Endothelial cell of umbilical vein (primary cell): Measurements from ENCODE around the gene KIAA0232. TPM values are rescaled to one million over a fixed set of nuclear protein-coding genes. Genes with fewer than 3 reads are reported as not detected.

Source experiments
- BruUV-seq: library from RNA; stranded (reverse); fragments of 400-500 nt; replicated peaks from 2 replicates; lab custom pipeline; 2021; lab: Mats Ljungman, UMichigan
- CTCF ChIA-PET: fragments of 300-600, 350-600 bp; sonication (Branson Sonifier 250); formaldehyde crosslinking; loops from one replicate; lab custom pipeline; 2021; ENCODE audit warnings: antibody characterized with exemption, inconsistent platforms; lab: Charles Lee
- POLR2A ChIA-PET: fragments of 300-600, 350-600 bp; sonication (Branson Sonifier 250); formaldehyde crosslinking; loops from one replicate; lab custom pipeline; 2021; ENCODE audit warnings: antibody characterized with exemption, inconsistent platforms; lab: Charles Lee
- DNase-seq: peaks from one replicate; pipeline ENCODE4 v3.0.0-alpha.2; 2011; ENCODE audit warnings: low read depth, low spot score
- FAIRE-seq: peaks from 2 replicates; lab custom pipeline; 2011; peaks lifted over from hg19 to GRCh38; lab: Jason Lieb, UNC
- H2AFZ ChIP-seq: 2 replicates; pipeline ENCODE4 v1.6.0; 2012; ENCODE audit warnings: low read depth, low read length, control low read depth, inconsistent platforms
- H3K27ac ChIP-seq: 2 replicates; pipeline ENCODE4 v1.5.1; 2011; ENCODE audit warnings: low read depth, mild to moderate bottlenecking, control low read depth, low read length, moderate library complexity; ENCODE audit not compliant: insufficient read depth
- H3K27me3 ChIP-seq, 2 experiments: 2 replicates each; pipeline versions ENCODE4 v1.6.0 to v1.6.1; 2011; ENCODE audit warnings: low read length in 2 of 2, mixed read lengths in 1 of 2; ENCODE audit not compliant: control insufficient read depth in 2 of 2, insufficient read depth in 2 of 2
- H3K36me3 ChIP-seq, 2 experiments: 2 replicates in 1 of 2; 3 replicates in 1 of 2; pipeline ENCODE4 v1.5.1; 2011; ENCODE audit warnings: low read length in 2 of 2, mild to moderate bottlenecking in 1 of 2, moderate library complexity in 1 of 2; ENCODE audit not compliant: control insufficient read depth in 2 of 2, insufficient read depth in 2 of 2; ENCODE audit errors: extremely low read depth in 1 of 2
- H3K4me1 ChIP-seq: 3 replicates; pipeline ENCODE4 v1.5.1; 2011; ENCODE audit warnings: mild to moderate bottlenecking, low read length; ENCODE audit not compliant: control insufficient read depth, insufficient read depth; ENCODE audit errors: extremely low read depth
- H3K4me2 ChIP-seq: 2 replicates; pipeline ENCODE4 v1.6.1; 2011; ENCODE audit warnings: low read length, control low read depth, mixed read lengths; ENCODE audit not compliant: insufficient read depth
- H3K4me3 ChIP-seq, 3 experiments: fragments of 200-600 bp in 1 of 3; sonication (generic), shearing (Covaris generic) in 1 of 3; replicated peaks in 1 of 3; 2 replicates each; pipeline ENCODE4 v1.5.1; 2011 to 2016; ENCODE audit warnings: control low read depth in 3 of 3, low read length in 3 of 3, mild to moderate bottlenecking in 2 of 3, inconsistent platforms in 1 of 3, low read depth in 1 of 3, moderate library complexity in 1 of 3; ENCODE audit not compliant: insufficient read depth in 1 of 3
- H3K79me2 ChIP-seq: 2 replicates; pipeline ENCODE4 v1.6.0; 2012; ENCODE audit warnings: low read length, inconsistent platforms; ENCODE audit not compliant: control insufficient read depth, insufficient read depth
- H3K9ac ChIP-seq: replicated peaks from 2 replicates; pipeline ENCODE3; 2011; ENCODE audit warnings: low read length, control low read depth; ENCODE audit not compliant: insufficient read depth; ENCODE audit errors: extremely low read depth
- H3K9me1 ChIP-seq: replicated peaks from 3 replicates; pipeline ENCODE4 v1.6.0; 2011; ENCODE audit warnings: mild to moderate bottlenecking, low read length; ENCODE audit not compliant: control insufficient read depth, insufficient read depth; ENCODE audit errors: extremely low read depth
- H3K9me3 ChIP-seq: replicated peaks from 2 replicates; pipeline ENCODE4 v1.5.1; 2012; ENCODE audit warnings: low read length, inconsistent platforms; ENCODE audit not compliant: control insufficient read depth, insufficient read depth
- H4K20me1 ChIP-seq: replicated peaks from 2 replicates; pipeline ENCODE3; 2011; ENCODE audit warnings: mild to moderate bottlenecking, low read length; ENCODE audit not compliant: control insufficient read depth, insufficient read depth; ENCODE audit errors: extremely low read depth
- EZH2 ChIP-seq: IDR thresholded peaks from 2 replicates; pipeline ENCODE4 v1.6.1; 2012; ENCODE audit warnings: borderline replicate concordance, low read depth, mild to moderate bottlenecking, moderate library complexity, low read length, inconsistent platforms; ENCODE audit not compliant: severe bottlenecking
- FOS ChIP-seq: IDR thresholded peaks from 2 replicates; pipeline ENCODE4 v1.6.1; 2011; ENCODE audit warnings: mild to moderate bottlenecking, low read length, moderate library complexity, borderline replicate concordance; ENCODE audit not compliant: insufficient read depth
- GATA2 ChIP-seq: IDR thresholded peaks from 2 replicates; pipeline ENCODE4 v1.7.0; 2011; ENCODE audit warnings: low read depth, mild to moderate bottlenecking, moderate library complexity, mixed read lengths, low read length; ENCODE audit not compliant: insufficient read length, insufficient read depth
- JUN ChIP-seq: IDR thresholded peaks from 2 replicates; pipeline ENCODE4 v1.6.1; 2011; ENCODE audit warnings: borderline replicate concordance, low read depth; ENCODE audit not compliant: insufficient read length, insufficient read depth
- MYC ChIP-seq: IDR thresholded peaks from one replicate; pipeline ENCODE4 v1.6.1; 2011; ENCODE audit warnings: mild to moderate bottlenecking, low read depth, low read length
- POLR2A ChIP-seq: IDR thresholded peaks from 2 replicates; pipeline ENCODE4 v1.6.1; 2012; ENCODE audit warnings: low read depth, mild to moderate bottlenecking, control low read depth, low read length
- POLR2AphosphoS5 ChIP-seq: IDR thresholded peaks from 2 replicates; pipeline ENCODE4 v1.6.1; 2012; ENCODE audit warnings: low read depth, mild to moderate bottlenecking, control low read depth, low read length, moderate library complexity; ENCODE audit not compliant: insufficient read depth
- dilution Hi-C: fragments of 300-500 bp; cut with MboI; formaldehyde crosslinking; loops from one replicate; pipeline ENCODE4 v1.15.0; 2019; ENCODE audit warnings: low sequenced_read_pairs; ENCODE audit not compliant: extremely low pct_ligation_motif_present
- intact Hi-C: fragments of 100-400 bp; cut with micrococcal nuclease; formaldehyde crosslinking; loops from one replicate; pipeline ENCODE4 v1.10.0; 2022
- polyA plus RNA-seq, 4 experiments: library from polyadenylated mRNA; depleted of rRNA in 3 of 4; stranded (reverse) in 3 of 4; unstranded in 1 of 4; fragments of >200 nt; gene quantifications; 2 replicates each; pipeline versions ENCODE4 v1.2.1 to v1.2.3, GENCODE V29; 2011 to 2012; ENCODE audit warnings: missing spikeins in 1 of 4
- total RNA-seq: library from RNA; stranded (reverse); gene quantifications from 2 replicates; pipeline ENCODE4 v1.2.3, GENCODE V29; 2021
- TF ChIP-seq, protein P1 (sequence below), 2 donors: IDR thresholded peaks; 1 replicate in 1 of 2; 2 replicates in 1 of 2; pipeline ENCODE4 v1.5.1; 2011; ENCODE audit warnings: low read length in 2 of 2, mild to moderate bottlenecking in 2 of 2, moderate library complexity in 2 of 2, control low read depth in 1 of 2, inconsistent platforms in 1 of 2, low read depth in 1 of 2; ENCODE audit not compliant: insufficient read depth in 1 of 2; ENCODE audit errors: extremely low read depth in 1 of 2
- TF ChIP-seq, protein P2 (sequence below): IDR thresholded peaks from 2 replicates; pipeline ENCODE4 v1.6.1; 2011; ENCODE audit not compliant: insufficient read depth, insufficient read length

Gene KIAA0232
- total and polyA plus RNA-seq, 2 donors (not counting 3 experiments of a cell fraction or from before 2014, with no cell fraction given): 5.3 to 18.4 TPM

DNA sequence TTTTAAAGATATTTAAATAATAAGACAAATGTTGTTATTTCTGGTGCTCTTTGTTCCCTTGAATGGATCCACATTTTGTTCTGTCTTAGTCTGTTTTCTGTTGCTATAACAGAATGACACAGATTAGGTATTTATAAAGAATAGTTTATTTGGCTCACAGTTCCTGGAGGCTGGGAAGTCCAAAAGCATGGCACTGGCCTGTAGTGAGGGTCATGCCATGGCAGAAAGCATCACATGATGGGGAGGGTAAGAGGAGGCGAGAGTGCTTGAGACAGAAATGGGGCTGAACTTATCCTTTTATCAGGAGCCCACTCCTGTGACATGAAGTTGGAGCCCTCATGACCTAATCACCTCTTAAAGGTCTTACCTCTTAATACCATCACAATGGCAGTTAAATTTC lies 38.2 kb downstream of the KIAA0232 start:
- Histone ChIP-seq H3K4me2 (no peak overlapping the region), H3K36me3 (peaks cover 0 to 2% of the 10 kb centered on the region in 2 experiments), H3K4me3 (no peak overlapping the region), H3K9me1 (no peaks in the 10 kb centered on the region), H3K4me1 (no peaks in the 10 kb centered on the region), H3K79me2 (peaks cover 46% of the 10 kb centered on the region), H3K27me3 (no peaks in the 10 kb centered on the region), H3K9ac (no peak overlapping the region), H3K9me3 (no peaks in the 10 kb centered on the region), H4K20me1 (peaks cover 4% of the 10 kb centered on the region), H2AFZ (no peak overlapping the region), H3K27ac (no peak overlapping the region)
- no peak for TF ChIP-seq FOS
- no peak for TF ChIP-seq POLR2A
- TF ChIP-seq MYC: no peak
- TF ChIP-seq, protein P1, sequence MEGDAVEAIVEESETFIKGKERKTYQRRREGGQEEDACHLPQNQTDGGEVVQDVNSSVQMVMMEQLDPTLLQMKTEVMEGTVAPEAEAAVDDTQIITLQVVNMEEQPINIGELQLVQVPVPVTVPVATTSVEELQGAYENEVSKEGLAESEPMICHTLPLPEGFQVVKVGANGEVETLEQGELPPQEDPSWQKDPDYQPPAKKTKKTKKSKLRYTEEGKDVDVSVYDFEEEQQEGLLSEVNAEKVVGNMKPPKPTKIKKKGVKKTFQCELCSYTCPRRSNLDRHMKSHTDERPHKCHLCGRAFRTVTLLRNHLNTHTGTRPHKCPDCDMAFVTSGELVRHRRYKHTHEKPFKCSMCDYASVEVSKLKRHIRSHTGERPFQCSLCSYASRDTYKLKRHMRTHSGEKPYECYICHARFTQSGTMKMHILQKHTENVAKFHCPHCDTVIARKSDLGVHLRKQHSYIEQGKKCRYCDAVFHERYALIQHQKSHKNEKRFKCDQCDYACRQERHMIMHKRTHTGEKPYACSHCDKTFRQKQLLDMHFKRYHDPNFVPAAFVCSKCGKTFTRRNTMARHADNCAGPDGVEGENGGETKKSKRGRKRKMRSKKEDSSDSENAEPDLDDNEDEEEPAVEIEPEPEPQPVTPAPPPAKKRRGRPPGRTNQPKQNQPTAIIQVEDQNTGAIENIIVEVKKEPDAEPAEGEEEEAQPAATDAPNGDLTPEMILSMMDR (IDR thresholded peaks at IDR 0.05; ENCODE audit: extremely low read depth in 1 of 2, insufficient read depth in 1 of 2, low read depth in 1 of 2, low read length in 2 of 2): no peak
- no peak for TF ChIP-seq JUN
- no peak for TF ChIP-seq GATA2
- no peak for TF ChIP-seq EZH2
- TF ChIP-seq, protein P2, sequence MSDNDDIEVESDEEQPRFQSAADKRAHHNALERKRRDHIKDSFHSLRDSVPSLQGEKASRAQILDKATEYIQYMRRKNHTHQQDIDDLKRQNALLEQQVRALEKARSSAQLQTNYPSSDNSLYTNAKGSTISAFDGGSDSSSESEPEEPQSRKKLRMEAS: no peak
- TF ChIP-seq POLR2AphosphoS5: no peak
- FAIRE-seq (no peak), DNase-seq (no peak)
- dilution Hi-C loops: no loop called here
- POLR2A ChIA-PET: no interaction called here
- CTCF ChIA-PET: no interaction called here
- no TSS peak for BruUV-seq
- intact Hi-C loops: no loop called here
